GM10248 (cell line): ENCODE data around the gene RGS7.

Source experiments
- CTCF ChIA-PET: fragments of 300-600 bp; sonication (Branson Sonifier 250); formaldehyde crosslinking; extraction: SDS; loops from one replicate; lab custom pipeline; 2021; ENCODE audit warnings: antibody characterized with exemption; lab: Yijun Ruan, JAX
- POLR2A ChIA-PET: fragments of 350-650 bp; sonication (Branson Sonifier 250); formaldehyde crosslinking; extraction: SDS; loops from one replicate; lab custom pipeline; 2020; ENCODE audit warnings: antibody characterized with exemption; lab: Yijun Ruan, JAX
- DNase-seq: peaks from one replicate; pipeline ENCODE4 v3.0.0; 2012; ENCODE audit errors: extremely low spot score
- CTCF ChIP-seq: IDR thresholded peaks from 2 replicates; pipeline ENCODE4 v1.5.1; 2012; ENCODE audit warnings: mild to moderate bottlenecking, low read depth; ENCODE audit errors: extremely low read depth, missing control alignments, control extremely low read depth

Gene RGS7

GRCh38 chr1:240808381-240808780 lies 548.6 kb downstream of the RGS7 start:
- POLR2A ChIA-PET, result no interaction called here
- CTCF ChIA-PET, result no interaction called here
- TF ChIP-seq CTCF, result no peak

DNA sequence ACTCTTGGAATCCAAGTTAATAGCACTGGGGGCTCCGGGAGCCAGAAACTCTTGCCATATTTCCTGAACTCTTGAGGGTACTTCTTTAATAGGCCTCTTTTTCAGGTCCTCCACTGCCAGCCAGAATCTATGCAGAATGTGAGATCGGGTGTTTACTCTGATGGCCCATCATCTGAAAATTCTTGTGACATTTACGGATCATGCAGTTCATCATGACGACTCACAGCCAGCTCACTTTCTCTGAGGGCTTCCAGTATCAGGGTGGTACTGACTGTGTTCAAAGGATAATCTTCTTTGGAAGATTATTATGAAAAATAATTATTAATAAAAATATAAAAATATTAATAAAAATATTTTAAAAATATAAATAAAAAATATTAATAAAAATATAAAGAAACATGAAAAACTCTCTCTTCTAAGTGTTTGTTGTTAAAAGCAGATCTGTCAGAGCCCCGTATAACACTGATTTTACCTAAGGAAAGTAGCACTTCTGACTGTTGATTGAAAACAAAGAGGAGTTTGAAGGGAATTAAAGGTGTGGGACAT lies 550.7 kb downstream of the RGS7 start:
- TF ChIP-seq CTCF, result no peak
- no peak for DNase-seq
- ChIA-PET POLR2A (no interaction called here), CTCF (interaction anchor here (1.6 kb wide), 1 partner anchor 14 kb away, joined by 4 read pairs; no protein-coding TSS in a partner anchor)

More at GRCh38 chr1:240808381-240808780, 548.6 kb downstream of the RGS7 start:
- DNase-seq, result no peak

DNA sequence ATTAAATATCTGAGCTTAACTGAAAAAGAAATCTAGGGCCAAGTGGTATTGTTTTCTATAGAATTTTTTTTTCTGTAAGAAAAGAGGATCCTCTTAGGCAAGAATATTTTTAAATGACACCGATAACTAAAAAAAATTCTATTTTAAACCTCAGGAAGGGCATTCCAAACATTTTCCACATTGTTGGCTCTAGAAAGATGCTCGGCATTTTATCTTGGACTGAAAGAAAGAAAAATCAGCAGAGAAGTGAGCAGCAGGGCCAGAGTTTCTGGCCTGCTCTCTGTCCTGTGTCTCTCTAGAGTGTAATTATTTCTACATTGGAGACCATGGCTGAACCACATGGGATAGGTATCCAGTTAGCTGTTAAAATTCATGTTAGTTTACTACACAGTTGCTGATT lies 552.5 kb downstream of the RGS7 start:
- ChIA-PET POLR2A (no interaction called here), CTCF (no interaction called here)
- DNase-seq, result no peak
- TF ChIP-seq CTCF, result no peak

GRCh38 chr1:240803151-240803550 lies 553.9 kb downstream of the RGS7 start:
- no peak for DNase-seq
- no peak for TF ChIP-seq CTCF
- ChIA-PET CTCF (no interaction called here), POLR2A (no interaction called here)

DNA sequence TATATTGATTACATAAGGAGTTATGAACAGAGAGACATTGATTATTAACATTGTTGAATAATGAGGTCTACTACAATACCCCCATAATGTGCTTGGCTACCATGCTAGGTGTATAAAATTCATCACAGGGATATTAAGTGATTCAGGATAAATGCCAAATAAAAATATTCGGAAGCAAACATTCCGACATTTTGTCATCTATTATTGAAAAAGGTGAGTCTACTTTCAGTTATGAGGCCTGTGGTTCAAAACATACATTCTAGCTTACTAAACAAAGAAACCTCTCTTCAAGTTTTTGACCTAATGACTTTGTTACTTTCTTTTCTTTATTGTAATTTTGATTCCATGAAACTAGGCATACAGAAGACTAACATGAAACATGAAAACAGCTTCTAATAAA lies 554.7 kb downstream of the RGS7 start:
- POLR2A ChIA-PET, result no interaction called here
- CTCF ChIA-PET, result no interaction called here

DNA sequence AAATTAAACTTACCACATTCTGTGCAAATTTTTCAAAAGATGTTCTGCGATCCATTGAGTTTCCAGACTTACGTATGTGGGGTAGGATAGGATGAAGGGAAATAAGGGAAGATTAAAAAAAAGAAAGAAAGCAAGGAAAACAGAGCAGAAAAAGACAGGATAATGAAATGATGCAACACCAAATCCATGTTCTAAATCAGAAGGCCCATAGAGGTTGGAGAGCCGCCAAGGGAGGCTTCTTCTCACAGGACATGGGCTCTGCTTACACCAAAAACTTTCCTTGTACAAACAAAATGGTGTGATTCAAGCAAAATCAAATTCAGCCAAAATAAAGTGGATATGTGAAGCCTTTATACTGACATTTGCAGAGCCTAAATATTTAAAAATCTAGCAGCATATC lies 555.6 kb downstream of the RGS7 start:
- POLR2A ChIA-PET, result no interaction called here
- TF ChIP-seq CTCF, result no peak
- DNase-seq, result no peak
- CTCF ChIA-PET, result no interaction called here

More for the DNA sequence above, 554.7 kb downstream of the RGS7 start:
- DNase-seq, result no peak
- no peak for TF ChIP-seq CTCF

DNA sequence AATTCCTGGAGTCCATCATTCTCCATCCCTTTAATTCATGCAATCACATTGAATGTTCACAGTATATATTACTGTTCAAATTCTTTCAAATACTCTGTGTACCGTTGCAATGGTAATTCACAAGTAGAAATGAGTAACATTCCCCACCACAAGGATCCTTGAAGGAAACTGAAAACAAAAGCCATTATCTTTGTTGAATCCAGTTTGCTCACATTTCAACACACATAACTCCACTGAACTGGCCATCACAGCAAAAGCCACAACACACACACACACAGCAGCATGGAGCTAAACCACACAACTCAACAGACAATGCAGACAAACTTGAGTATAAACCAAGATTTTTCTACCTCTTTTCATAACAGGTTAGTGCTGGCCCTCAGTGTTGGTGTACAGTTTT lies 556.7 kb downstream of the RGS7 start:
- ChIA-PET CTCF (no interaction called here), POLR2A (no interaction called here)
- no peak for TF ChIP-seq CTCF
- DNase-seq, result no peak
